K562 (cell line): ENCODE data around the gene RAB12. TPM values are rescaled to one million over a fixed set of nuclear protein-coding genes. Genes with fewer than 3 reads are reported as not detected.

Experiments
- ATAC-seq: fragments of 200-7000 bp; cut with Tn5 transposase; 3 replicates; pipeline ENCODE4 v1.9.1; 2020; ENCODE audit warnings: moderate library complexity
- BruUV-seq: library from RNA; stranded (reverse); fragments of 400-500 nt; replicated peaks from 2 replicates; lab custom pipeline; 2021; lab: Mats Ljungman, UMichigan
- CTCF ChIA-PET: fragments of 300-600 bp; formaldehyde crosslinking; extraction: SDS; loops from one replicate; lab custom pipeline; 2021; ENCODE audit warnings: low intra/inter-chr PET ratio; lab: Yijun Ruan, JAX
- POLR2A ChIA-PET: fragments of 300-600, 350-650 bp; sonication (Branson Sonifier 250); formaldehyde crosslinking; extraction: SDS; loops from one replicate; lab custom pipeline; 2021; ENCODE audit warnings: antibody characterized with exemption, inconsistent platforms; lab: Yijun Ruan, JAX
- DNase-seq, 4 experiments: peaks; one replicate each; pipeline versions ENCODE4 v3.0.0 to v3.0.0-alpha.2; 2011 to 2018; ENCODE audit warnings: low spot score in 3 of 4, mixed read lengths in 3 of 4; ENCODE audit errors: extremely low read depth in 1 of 4
- FAIRE-seq: peaks from 2 replicates; lab custom pipeline; 2011; peaks lifted over from hg19 to GRCh38; lab: Jason Lieb, UNC
- H2AFZ ChIP-seq: 2 replicates; pipeline ENCODE4 v1.6.0; 2011; ENCODE audit warnings: low read depth, low read length, control low read depth, inconsistent platforms
- H3K27ac ChIP-seq: fragments of 200-600 bp; 3 replicates; pipeline ENCODE4 v1.8.0; 2011; ENCODE audit warnings: low read depth, mild to moderate bottlenecking, control low read depth, inconsistent platforms, low read length, moderate library complexity, mixed read lengths; ENCODE audit errors: extremely low read depth
- H3K27me3 ChIP-seq, 2 experiments: fragments of 300-600 bp in 1 of 2; 2 replicates in 1 of 2; 3 replicates in 1 of 2; pipeline versions ENCODE4 v1.6.0 to v1.8.0; 2011; ENCODE audit warnings: inconsistent platforms in 2 of 2, low read length in 2 of 2, mild to moderate bottlenecking in 1 of 2, mixed read lengths in 1 of 2, moderate library complexity in 1 of 2; ENCODE audit not compliant: control insufficient read depth in 2 of 2, insufficient read depth in 2 of 2
- H3K36me3 ChIP-seq: fragments of 300-600 bp; 3 replicates; pipeline ENCODE4 v1.8.0; 2011; ENCODE audit warnings: mild to moderate bottlenecking, low read length, inconsistent platforms; ENCODE audit not compliant: control insufficient read depth, insufficient read depth
- H3K4me1 ChIP-seq, 2 experiments: fragments of 200-600 bp in 1 of 2; replicated peaks in 1 of 2; 2 replicates in 1 of 2; 3 replicates in 1 of 2; pipeline versions ENCODE4 v1.5.1 to v1.8.0; 2011; ENCODE audit warnings: inconsistent platforms in 2 of 2, low read length in 2 of 2, mild to moderate bottlenecking in 1 of 2, mixed read lengths in 1 of 2, moderate library complexity in 1 of 2; ENCODE audit not compliant: control insufficient read depth in 2 of 2, insufficient read depth in 2 of 2
- H3K4me2 ChIP-seq: 2 replicates; pipeline ENCODE4 v1.6.1; 2011; ENCODE audit warnings: low read length, control low read depth, inconsistent platforms, mixed read lengths; ENCODE audit not compliant: insufficient read depth
- H3K4me3 ChIP-seq: fragments of 200-600 bp; sonication (generic), shearing (Covaris generic); 2 replicates; pipeline ENCODE4 v1.5.1; 2016; ENCODE audit warnings: control low read depth, inconsistent platforms
- H3K79me2 ChIP-seq: fragments of 200-600 bp; 3 replicates; pipeline ENCODE4 v1.8.0; 2011; ENCODE audit warnings: low read length, inconsistent platforms; ENCODE audit not compliant: control insufficient read depth, insufficient read depth
- H3K9ac ChIP-seq, 2 experiments: 2 replicates each; pipeline versions ENCODE4 v1.6.0 to v1.6.1; 2011; ENCODE audit warnings: low read depth in 2 of 2, low read length in 2 of 2, control low read depth in 1 of 2, inconsistent platforms in 1 of 2, mild to moderate bottlenecking in 1 of 2, mixed read lengths in 1 of 2; ENCODE audit not compliant: insufficient read depth in 1 of 2
- H3K9me1 ChIP-seq: one replicate; pipeline ENCODE4 v1.6.0; 2011; ENCODE audit warnings: inconsistent platforms, mild to moderate bottlenecking, low read length, moderate library complexity; ENCODE audit not compliant: control insufficient read depth, insufficient read depth
- H3K9me3 ChIP-seq: replicated peaks from 2 replicates; pipeline ENCODE4 v1.5.1; 2011; ENCODE audit warnings: low read depth, low read length, inconsistent platforms; ENCODE audit not compliant: control insufficient read depth, insufficient read depth
- H4K20me1 ChIP-seq: replicated peaks from 2 replicates; pipeline ENCODE4 v1.6.1; 2011; ENCODE audit warnings: low read length, inconsistent platforms, mixed read lengths; ENCODE audit not compliant: control insufficient read depth, insufficient read depth
- ATF2 ChIP-seq: sonication (generic); formaldehyde crosslinking; IDR thresholded peaks from 2 replicates; pipeline ENCODE4 v1.8.1; 2022; ENCODE audit warnings: missing genetic modification reagents
- BRF1 ChIP-seq: IDR thresholded peaks from 3 replicates; pipeline ENCODE4 v1.6.1; 2011; ENCODE audit warnings: borderline replicate concordance, mild to moderate bottlenecking; ENCODE audit not compliant: insufficient read length; ENCODE audit errors: extremely low read depth
- E2F1 ChIP-seq: sonication (generic); formaldehyde crosslinking; IDR thresholded peaks from 2 replicates; pipeline ENCODE4 v1.8.1; 2023; ENCODE audit warnings: mild to moderate bottlenecking, missing genetic modification reagents, moderate library complexity
- ELF2 ChIP-seq: fragments of 250-450 bp; sonication (Bioruptor Pico); IDR thresholded peaks from 2 replicates; pipeline ENCODE4 v1.5.0; 2021; ENCODE audit warnings: mild to moderate bottlenecking
- ELF4 ChIP-seq: fragments of 450-650 bp; formaldehyde crosslinking; IDR thresholded peaks from 2 replicates; pipeline ENCODE4 v1.4.0; 2022; ENCODE audit warnings: missing genetic modification characterization
- EZH2 ChIP-seq: IDR thresholded peaks from 2 replicates; pipeline ENCODE4 v1.6.1; 2012; ENCODE audit warnings: low read depth, mild to moderate bottlenecking, inconsistent platforms, low read length, borderline replicate concordance
- HNRNPH1 ChIP-seq: fragments of 200-400 bp; formaldehyde crosslinking; optimal IDR thresholded peaks from 2 replicates; pipeline ENCODE3; 2017; ENCODE audit warnings: low read depth, mild to moderate bottlenecking, low read length, moderate library complexity
- KAT2B ChIP-seq: IDR thresholded peaks from one replicate; pipeline ENCODE4 v1.6.1; 2012; ENCODE audit warnings: low read depth, mild to moderate bottlenecking, control low read depth, inconsistent platforms, low read length, moderate library complexity
- LARP7 ChIP-seq: fragments of 450-650 bp; IDR thresholded peaks from 2 replicates; pipeline ENCODE4 v1.6.1; 2016
- MAFF ChIP-seq: IDR thresholded peaks from 2 replicates; pipeline ENCODE4 v1.6.1; 2012; ENCODE audit warnings: low read length, improper control_type of control experiment
- NCOA1 ChIP-seq: fragments of 450-650 bp; IDR thresholded peaks from 2 replicates; pipeline ENCODE4 v1.6.1; 2016; ENCODE audit warnings: low read depth
- NFIX ChIP-seq: fragments of 250-450 bp; sonication (Bioruptor Pico); IDR thresholded peaks from 2 replicates; pipeline ENCODE4 v1.4.0; 2020; ENCODE audit warnings: low read depth, mild to moderate bottlenecking, moderate library complexity
- OTX1 ChIP-seq: fragments of 450-650 bp; formaldehyde crosslinking; IDR thresholded peaks from 2 replicates; pipeline ENCODE4 v1.4.0; 2022; ENCODE audit warnings: mild to moderate bottlenecking
- POLR2AphosphoS2 ChIP-seq: IDR thresholded peaks from 2 replicates; pipeline ENCODE4 v1.6.1; 2012; ENCODE audit warnings: low read length, improper control_type of control experiment
- RHOXF2B ChIP-seq: fragments of 250-450 bp; sonication (Bioruptor Pico); conservative IDR thresholded peaks from 2 replicates; pipeline ENCODE4 v1.5.1; 2021
- ZNF354B ChIP-seq: fragments of 250-450 bp; sonication (Bioruptor Pico); IDR thresholded peaks from 2 replicates; pipeline ENCODE4 v1.4.0; 2020
- ZNF79 ChIP-seq: fragments of 250-450 bp; sonication (Bioruptor Pico); IDR thresholded peaks from 2 replicates; pipeline ENCODE4 v1.4.0; 2020; ENCODE audit warnings: low read depth, mild to moderate bottlenecking, moderate library complexity
- WGBS: fragments of 100-300 bp; shearing (Covaris generic); methylation state at CpG from one replicate; pipeline ENCODE4 v1.1.6; 2016; ENCODE audit warnings: low coverage, mixed read lengths; ENCODE audit not compliant: insufficient coverage; ENCODE audit errors: missing lambda C conversion rate; 5-methylcytosine and 5-hydroxymethylcytosine counted together
- in situ Hi-C: fragments of 300-500 bp; cut with MboI; formaldehyde crosslinking; loops from 4 replicates; pipeline ENCODE4 v1.15.0; 2018; ENCODE audit warnings: inconsistent platforms, mixed read lengths
- intact Hi-C: fragments of 100-400 bp; cut with micrococcal nuclease; formaldehyde crosslinking; loops from 2 replicates; pipeline ENCODE4 v1.14.2; 2022
- polyA plus RNA-seq, 8 experiments: library from polyadenylated mRNA; depleted of rRNA in 4 of 8; stranded (reverse) in 5 of 8; unstranded in 3 of 8; fragments of >200 nt; fragmentation: Nextera tagmentation in 2 of 8; fragmentation: Illumina TruSeq in 1 of 8; extraction: Ambion mirVana in 2 of 8; extraction: Trizol in 1 of 8; gene quantifications; 2 replicates each; pipeline versions ENCODE4 v1.2.1 to v1.2.3, GENCODE V29; 2011 to 2014; ENCODE audit warnings: inconsistent platforms in 1 of 8, missing spikeins in 1 of 8
- total RNA-seq, 7 experiments: library from RNA; depleted of rRNA in 6 of 7; stranded (reverse); fragments of >200 nt in 6 of 7; fragmentation: Illumina TruSeq in 2 of 7; extraction: Trizol in 2 of 7; gene quantifications; 2 replicates each; pipeline versions ENCODE4 v1.2.1 to v1.2.3, GENCODE V29; 2011 to 2021; ENCODE audit warnings: low replicate concordance in 1 of 7

RAB12 gene
- total and polyA plus RNA-seq, 9 of the 15 experiments (the other 6 are each of a cell fraction or from before 2014, with no cell fraction given), result 0.48 to 21.6 (median 18.8) TPM

GRCh38 chr18:8627540-8627939 lies 18.3 kb downstream of the RAB12 start:
- Histone ChIP-seq H3K4me1 (no peaks in the 10 kb centered on the region; a peak in 1 of 5 replicates), H3K9ac (no peak overlapping the region), H3K9me1 (no peaks in the 10 kb centered on the region), H3K4me3 (no peak overlapping the region), H3K27ac (no peak overlapping the region), H2AFZ (no peak overlapping the region), H3K4me2 (no peak overlapping the region), H3K79me2 (peaks cover 26% of the 10 kb centered on the region), H3K36me3 (peaks cover 75% of the 10 kb centered on the region), H3K9me3 (no peaks in the 10 kb centered on the region), H3K27me3 (no peaks in the 10 kb centered on the region), H4K20me1 (no peaks in the 10 kb centered on the region)
- FAIRE-seq (no peak), ATAC-seq (no peak), DNase-seq (no peak)
- POLR2A ChIA-PET, result interaction anchor here (1.3 kb wide), 1 partner anchor 14 kb away, joined by 3 read pairs; no protein-coding TSS in a partner anchor
- CTCF ChIA-PET, result no interaction called here
- intact Hi-C loops, result no loop called here
- in situ Hi-C loops, result no loop called here
- 89% methylated on average over 4 of the region's 4 CpGs for whole genome bisulfite sequencing
- TF ChIP-seq OTX1 (no peak), ELF4 (no peak), KAT2B (no peak), ZNF79 (no peak), LARP7 (no peak)
- no TSS peak for BruUV-seq

GRCh38 chr18:8629602-8630001 lies 20.4 kb downstream of the RAB12 start:
- BruUV-seq, result no TSS peak
- in situ Hi-C loops (no loop called here), intact Hi-C loops (no loop called here)
- H3K9me1 ChIP-seq, result no peaks in the 10 kb centered on the region
- no peaks in the 10 kb centered on the region for H3K9me3 ChIP-seq
- H3K79me2 ChIP-seq, result peaks cover 16% of the 10 kb centered on the region; the same call in 1 of the 3 replicates
- FAIRE-seq (no peak), ATAC-seq (no peak), DNase-seq (no peak)
- no peak overlapping the region for H3K27ac ChIP-seq
- peaks cover 84% of the 10 kb centered on the region for H3K36me3 ChIP-seq
- ChIA-PET POLR2A (no interaction called here), CTCF (no interaction called here)
- no peaks in the 10 kb centered on the region for H4K20me1 ChIP-seq
- no peak overlapping the region for H2AFZ ChIP-seq
- H3K27me3 ChIP-seq, result no peaks in the 10 kb centered on the region
- WGBS, result 96% methylated on average over 3 of the region's 3 CpGs
- no peaks in the 10 kb centered on the region for H3K4me1 ChIP-seq
- H3K4me2 ChIP-seq, result no peak overlapping the region
- H3K4me3 ChIP-seq, result no peak overlapping the region
- no peak overlapping the region for H3K9ac ChIP-seq
- no peak for TF ChIP-seq ZNF354B (CRISPR knock-in tag)
- TF ChIP-seq ELF2 (CRISPR knock-in tag), result no peak
- no peak for TF ChIP-seq RHOXF2B
- no peak for TF ChIP-seq EZH2
- no peak for TF ChIP-seq E2F1
- TF ChIP-seq NCOA1, result no peak
- no peak for TF ChIP-seq MAFF
- no peak for TF ChIP-seq NFIX (CRISPR knock-in tag)
- no peak for TF ChIP-seq POLR2AphosphoS2
- no peak for TF ChIP-seq HNRNPH1
- no peak for TF ChIP-seq BRF1
- TF ChIP-seq ATF2 (CRISPR knock-in tag), result no peak
